Measurements from ENCODE around the gene SPATA2L.

GRCh38 chr16:89669755-89670154, 31.8 kb downstream of the SPATA2L start:
- TF ChIP-seq CTCF (IDR thresholded peaks at IDR 0.05 in 4 of 5, conservative IDR thresholded peaks at IDR 0.05 in 1 of 5) = no peak
- TF ChIP-seq POLR2A (IDR thresholded peaks at IDR 0.05) = no peak
